H9 (cell line): Measurements from ENCODE around the gene CCSER2. TPM values are rescaled to one million over a fixed set of nuclear protein-coding genes. Genes with fewer than 3 reads are reported as not detected.

Experiments used
- DNase-seq: peaks from one replicate; pipeline ENCODE4 v3.0.0-alpha.2; 2017
- H2AFZ ChIP-seq: one replicate; pipeline ENCODE4 v1.6.1; 2013; ENCODE audit warnings: mild to moderate bottlenecking, low read length, control low read depth, moderate library complexity
- H2AK5ac ChIP-seq: 2 replicates; pipeline ENCODE4 v1.6.1; 2013; ENCODE audit warnings: low read length, control low read depth, mixed read lengths; ENCODE audit not compliant: insufficient read length
- H2BK120ac ChIP-seq: one replicate; pipeline ENCODE4 v1.6.1; 2013; ENCODE audit warnings: low read depth, mild to moderate bottlenecking, low read length, control low read depth, inconsistent platforms; ENCODE audit not compliant: poor library complexity, severe bottlenecking
- H2BK12ac ChIP-seq: 2 replicates; pipeline ENCODE4 v1.6.1; 2013; ENCODE audit warnings: low read length, control low read depth, mixed read lengths, low read depth; ENCODE audit not compliant: insufficient read length
- H2BK15ac ChIP-seq: 2 replicates; pipeline ENCODE4 v1.6.1; 2013; ENCODE audit warnings: low read depth, low read length, control low read depth
- H2BK20ac ChIP-seq: one replicate; pipeline ENCODE4 v1.6.1; 2013; ENCODE audit warnings: low read depth, mild to moderate bottlenecking, low read length, control low read depth, inconsistent platforms; ENCODE audit not compliant: poor library complexity, severe bottlenecking
- H2BK5ac ChIP-seq: 2 replicates; pipeline ENCODE4 v1.6.1; 2013; ENCODE audit warnings: low read length, control low read depth, mixed read lengths; ENCODE audit not compliant: insufficient read length
- H3K14ac ChIP-seq: 2 replicates; pipeline ENCODE4 v1.6.1; 2013; ENCODE audit warnings: low read length, control low read depth; ENCODE audit not compliant: insufficient read depth
- H3K18ac ChIP-seq: 2 replicates; pipeline ENCODE4 v1.6.1; 2013; ENCODE audit warnings: low read depth, mild to moderate bottlenecking, mixed read lengths, low read length, control low read depth; ENCODE audit not compliant: insufficient read length
- H3K23ac ChIP-seq: 2 replicates; pipeline ENCODE4 v1.6.1; 2013; ENCODE audit warnings: low read length, control low read depth, mixed read lengths, low read depth; ENCODE audit not compliant: insufficient read length
- H3K23me2 ChIP-seq: 2 replicates; pipeline ENCODE4 v1.6.1; 2013; ENCODE audit warnings: low read depth, mild to moderate bottlenecking, mixed read lengths, low read length, control low read depth; ENCODE audit not compliant: insufficient read length, poor library complexity, severe bottlenecking
- H3K27ac ChIP-seq: 2 replicates; pipeline ENCODE4 v1.5.1; 2013; ENCODE audit warnings: low read length, control low read depth, mixed read lengths, low read depth; ENCODE audit not compliant: insufficient read length
- H3K27me3 ChIP-seq: 2 replicates; pipeline ENCODE4 v1.6.1; 2013; ENCODE audit warnings: low read length, control low read depth, inconsistent platforms; ENCODE audit not compliant: insufficient read depth
- H3K4ac ChIP-seq: 2 replicates; pipeline ENCODE4 v1.6.1; 2013; ENCODE audit warnings: low read depth, mild to moderate bottlenecking, control low read depth, inconsistent platforms, low read length, moderate library complexity
- H3K4me1 ChIP-seq: 2 replicates; pipeline ENCODE4 v1.6.1; 2013; ENCODE audit warnings: low read length, control low read depth, inconsistent platforms; ENCODE audit not compliant: insufficient read depth
- H3K4me2 ChIP-seq: 2 replicates; pipeline ENCODE4 v1.6.1; 2013; ENCODE audit warnings: low read length, control low read depth, mixed read lengths; ENCODE audit not compliant: insufficient read length, insufficient read depth
- H3K56ac ChIP-seq: 2 replicates; pipeline ENCODE4 v1.6.1; 2013; ENCODE audit warnings: low read depth, mild to moderate bottlenecking, mixed read lengths, low read length, control low read depth; ENCODE audit not compliant: insufficient read length
- H3K79me1 ChIP-seq: 2 replicates; pipeline ENCODE4 v1.6.1; 2013; ENCODE audit warnings: low read depth, mild to moderate bottlenecking, moderate library complexity, low read length, control low read depth, inconsistent platforms; ENCODE audit not compliant: insufficient read depth, poor library complexity, severe bottlenecking
- H3K79me2 ChIP-seq: 2 replicates; pipeline ENCODE4 v1.6.1; 2013; ENCODE audit warnings: low read length, control low read depth, inconsistent platforms; ENCODE audit not compliant: insufficient read depth
- H3K9ac ChIP-seq: 2 replicates; pipeline ENCODE4 v1.6.1; 2013; ENCODE audit warnings: low read length, control low read depth, mixed read lengths; ENCODE audit not compliant: insufficient read length; ENCODE audit errors: extremely low read depth
- H3K9me3 ChIP-seq: one replicate; pipeline ENCODE4 v1.6.1; 2013; ENCODE audit warnings: low read depth, low read length, inconsistent platforms; ENCODE audit not compliant: control insufficient read depth
- H3T11ph ChIP-seq: one replicate; pipeline ENCODE4 v1.6.1; 2013; ENCODE audit warnings: mild to moderate bottlenecking, low read length, control low read depth, inconsistent platforms
- H4K20me1 ChIP-seq: one replicate; pipeline ENCODE4 v1.6.1; 2013; ENCODE audit not compliant: control insufficient read depth, insufficient read length, insufficient read depth
- H4K5ac ChIP-seq: 2 replicates; pipeline ENCODE4 v1.6.1; 2013; ENCODE audit warnings: low read depth, mild to moderate bottlenecking, mixed read lengths, low read length, control low read depth; ENCODE audit not compliant: insufficient read length
- H4K8ac ChIP-seq: replicated peaks from 2 replicates; pipeline ENCODE4 v1.6.1; 2013; ENCODE audit warnings: low read length, control low read depth, mixed read lengths, low read depth; ENCODE audit not compliant: insufficient read length
- H4K91ac ChIP-seq: 2 replicates; pipeline ENCODE4 v1.6.1; 2013; ENCODE audit warnings: low read depth, mild to moderate bottlenecking, moderate library complexity, mixed read lengths, low read length, control low read depth; ENCODE audit not compliant: insufficient read length
- H3K27ac Mint-ChIP-seq, 3 experiments: 2 replicates in 2 of 3; 3 replicates in 1 of 3; pipeline ENCODE4 v1.8.0; 2020 to 2021; ENCODE audit warnings: mixed read lengths in 3 of 3, mild to moderate bottlenecking in 1 of 3, moderate library complexity in 1 of 3
- H3K27me3 Mint-ChIP-seq: 2 replicates; pipeline ENCODE4 v1.8.0; 2021; ENCODE audit warnings: low read depth, mild to moderate bottlenecking, moderate library complexity, mixed read lengths
- H3K36me3 Mint-ChIP-seq, 3 experiments: 2 replicates in 2 of 3; 3 replicates in 1 of 3; pipeline ENCODE4 v1.8.0; 2020 to 2021; ENCODE audit warnings: low read depth in 3 of 3, mixed read lengths in 3 of 3; ENCODE audit not compliant: insufficient read depth in 1 of 3
- H3K4me1 Mint-ChIP-seq, 2 experiments: 2 replicates each; pipeline ENCODE4 v1.8.0; 2020; ENCODE audit warnings: mixed read lengths in 2 of 2
- H3K4me3 Mint-ChIP-seq, 2 experiments: 2 replicates in 1 of 2; 3 replicates in 1 of 2; pipeline ENCODE4 v1.8.0; 2020 to 2021; ENCODE audit warnings: mild to moderate bottlenecking in 2 of 2, mixed read lengths in 2 of 2, moderate library complexity in 1 of 2
- H3K9me3 Mint-ChIP-seq, 2 experiments: 2 replicates in 1 of 2; 3 replicates in 1 of 2; pipeline ENCODE4 v1.8.0; 2020; ENCODE audit warnings: mild to moderate bottlenecking in 2 of 2, mixed read lengths in 2 of 2, moderate library complexity in 1 of 2
- WGBS: extraction: QIAGEN DNeasy Blood & Tissue Kit; methylation state at CpG from one replicate; pipeline ENCODE4 v1.1.7; 2013; ENCODE audit warnings: missing lambda C conversion rate, low lambda C conversion rate, mixed read lengths; ENCODE audit not compliant: insufficient read length; ENCODE audit errors: extremely low coverage; 5-methylcytosine and 5-hydroxymethylcytosine counted together
- total RNA-seq: library from RNA; stranded (reverse); gene quantifications from 2 replicates; pipeline ENCODE4 v1.2.1, GENCODE V29; 2021
- TF ChIP-seq, protein P1 (sequence below): fragments of 200-600 bp; sonication (generic); conservative IDR thresholded peaks from 3 replicates; pipeline ENCODE4 v1.8.0; 2021; ENCODE audit warnings: antibody characterized with exemption, mild to moderate bottlenecking

The CCSER2 gene
- total RNA-seq, 1 experiment from 2014 or later, result 22.2 TPM

DNA sequence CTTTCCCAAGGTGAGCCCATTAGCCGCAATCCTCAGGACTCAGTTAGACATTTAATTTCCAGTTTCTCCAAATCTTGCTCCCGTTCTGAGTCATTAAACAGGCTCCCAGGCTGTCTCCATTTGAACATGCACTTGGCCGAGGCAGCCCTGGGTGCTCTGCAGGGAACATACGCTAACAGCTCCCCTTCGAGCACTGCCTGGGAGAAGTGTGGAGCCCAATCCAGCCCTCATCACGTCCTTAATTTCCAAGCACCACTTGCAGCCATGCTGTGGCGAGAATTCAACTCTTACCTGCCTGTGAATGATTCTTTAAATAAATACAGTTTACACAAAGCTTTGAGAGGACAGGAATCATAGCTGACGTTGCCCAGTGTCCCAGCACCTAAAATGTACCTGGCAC, 218.2 kb downstream of the CCSER2 start:
- H3K27me3 ChIP-seq, result no peaks in the 10 kb centered on the region
- H4K91ac ChIP-seq, result no peak overlapping the region
- no CpG with 5 or more reads among the region's 8 CpGs for WGBS
- H3K4me3 Mint-ChIP-seq, result no peak overlapping the region
- H3K9me3 Mint-ChIP-seq, result peaks cover 0 to 5% of the 10 kb centered on the region in 2 experiments; a peak in 2 of 5 replicates
- no peak overlapping the region for H2AK5ac ChIP-seq
- no peaks in the 10 kb centered on the region for H4K20me1 ChIP-seq
- H2BK15ac ChIP-seq, result no peak overlapping the region
- no peak overlapping the region for H3K27ac Mint-ChIP-seq
- H3K23ac ChIP-seq, result no peak overlapping the region
- H3K4me2 ChIP-seq, result no peak overlapping the region
- peaks cover 7% of the 10 kb centered on the region for H3K27me3 Mint-ChIP-seq
- no peak overlapping the region for H2BK12ac ChIP-seq
- no peaks in the 10 kb centered on the region for H3K4me1 ChIP-seq
- no peaks in the 10 kb centered on the region for H3K79me1 ChIP-seq
- no peak overlapping the region for H3K9ac ChIP-seq
- H2AFZ ChIP-seq, result no peak overlapping the region
- H3T11ph ChIP-seq, result no peak overlapping the region
- no peak overlapping the region for H3K18ac ChIP-seq
- H3K23me2 ChIP-seq, result no peaks in the 10 kb centered on the region
- no peaks in the 10 kb centered on the region for H3K9me3 ChIP-seq
- TF ChIP-seq, protein P1, sequence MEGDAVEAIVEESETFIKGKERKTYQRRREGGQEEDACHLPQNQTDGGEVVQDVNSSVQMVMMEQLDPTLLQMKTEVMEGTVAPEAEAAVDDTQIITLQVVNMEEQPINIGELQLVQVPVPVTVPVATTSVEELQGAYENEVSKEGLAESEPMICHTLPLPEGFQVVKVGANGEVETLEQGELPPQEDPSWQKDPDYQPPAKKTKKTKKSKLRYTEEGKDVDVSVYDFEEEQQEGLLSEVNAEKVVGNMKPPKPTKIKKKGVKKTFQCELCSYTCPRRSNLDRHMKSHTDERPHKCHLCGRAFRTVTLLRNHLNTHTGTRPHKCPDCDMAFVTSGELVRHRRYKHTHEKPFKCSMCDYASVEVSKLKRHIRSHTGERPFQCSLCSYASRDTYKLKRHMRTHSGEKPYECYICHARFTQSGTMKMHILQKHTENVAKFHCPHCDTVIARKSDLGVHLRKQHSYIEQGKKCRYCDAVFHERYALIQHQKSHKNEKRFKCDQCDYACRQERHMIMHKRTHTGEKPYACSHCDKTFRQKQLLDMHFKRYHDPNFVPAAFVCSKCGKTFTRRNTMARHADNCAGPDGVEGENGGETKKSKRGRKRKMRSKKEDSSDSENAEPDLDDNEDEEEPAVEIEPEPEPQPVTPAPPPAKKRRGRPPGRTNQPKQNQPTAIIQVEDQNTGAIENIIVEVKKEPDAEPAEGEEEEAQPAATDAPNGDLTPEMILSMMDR, result no peak
- H3K79me2 ChIP-seq, result no peaks in the 10 kb centered on the region
- H3K4me1 Mint-ChIP-seq, result peaks cover 18 to 24% of the 10 kb centered on the region in 2 experiments
- no peak overlapping the region for H2BK20ac ChIP-seq
- no peak overlapping the region for H3K4ac ChIP-seq
- H2BK120ac ChIP-seq, result no peak overlapping the region
- H3K14ac ChIP-seq, result no peak overlapping the region
- no peak overlapping the region for H2BK5ac ChIP-seq
- no peak overlapping the region for H3K56ac ChIP-seq
- peaks cover 0 to 9% (median 1%) of the 10 kb centered on the region in 3 experiments; a peak in 2 of 7 replicates for H3K36me3 Mint-ChIP-seq
- no peak overlapping the region for H4K8ac ChIP-seq
- DNase-seq, result no peak
- no peak overlapping the region for H4K5ac ChIP-seq
- H3K27ac ChIP-seq, result no peak overlapping the region
